OCI-LY7 (cell line): Measurements from ENCODE around the gene ZMYND8. TPM values are rescaled to one million over a fixed set of nuclear protein-coding genes. Genes with fewer than 3 reads are reported as not detected.

Experiments
- BruUV-seq: library from RNA; stranded (reverse); fragments of 400-500 nt; replicated peaks from 2 replicates; lab custom pipeline; 2021; lab: Mats Ljungman, UMichigan
- CTCF ChIA-PET: fragments of 300-600 bp; sonication (Branson Sonifier 250); formaldehyde crosslinking; loops from one replicate; lab custom pipeline; 2022; ENCODE audit warnings: antibody characterized with exemption; ENCODE audit not compliant: unreplicated experiment; lab: Charles Lee
- POLR2A ChIA-PET: fragments of 300-600 bp; sonication (Branson Sonifier 250); formaldehyde crosslinking; loops from one replicate; lab custom pipeline; 2022; ENCODE audit warnings: antibody characterized with exemption; lab: Charles Lee
- DNase-seq: peaks from one replicate; pipeline ENCODE4 v3.0.0-alpha.2; 2015; ENCODE audit warnings: low spot score
- H2AFZ ChIP-seq: fragments of 200-600 bp; sonication (generic), shearing (Covaris generic); 2 replicates; pipeline ENCODE4 v1.6.1; 2014; ENCODE audit warnings: mild to moderate bottlenecking, antibody characterized with exemption, low read length, moderate library complexity
- H3K27ac ChIP-seq: fragments of 200-600 bp; sonication (generic); 2 replicates; pipeline ENCODE4 v1.5.1; 2014; ENCODE audit warnings: mixed run types, low read depth, mild to moderate bottlenecking, moderate library complexity, low read length, inconsistent platforms; ENCODE audit not compliant: poor library complexity, severe bottlenecking
- H3K36me3 ChIP-seq: fragments of 200-600 bp; sonication (generic); 2 replicates; pipeline ENCODE4 v1.6.1; 2014; ENCODE audit warnings: mild to moderate bottlenecking, antibody characterized with exemption, low read length, moderate library complexity, mixed read lengths; ENCODE audit not compliant: insufficient read depth
- H3K4me1 ChIP-seq: fragments of 200-600 bp; sonication (generic); 2 replicates; pipeline ENCODE4 v1.5.1; 2014; ENCODE audit warnings: mild to moderate bottlenecking, low read length; ENCODE audit not compliant: insufficient read depth, poor library complexity, severe bottlenecking
- H3K4me2 ChIP-seq: fragments of 200-600 bp; sonication (generic); 2 replicates; pipeline ENCODE4 v1.6.1; 2014; ENCODE audit warnings: mild to moderate bottlenecking, low read length
- H3K4me3 ChIP-seq: fragments of 200-600 bp; sonication (generic); 2 replicates; pipeline ENCODE4 v1.5.1; 2014; ENCODE audit warnings: mild to moderate bottlenecking, low read depth, low read length; ENCODE audit not compliant: poor library complexity, severe bottlenecking
- H3K79me2 ChIP-seq: fragments of 200-600 bp; sonication (generic); 2 replicates; pipeline ENCODE4 v1.6.1; 2016; ENCODE audit warnings: low read depth, mild to moderate bottlenecking, low read length, moderate library complexity, mixed read lengths; ENCODE audit not compliant: insufficient read depth
- H3K9me2 ChIP-seq: fragments of 200-600 bp; sonication (generic); 2 replicates; pipeline ENCODE4 v1.6.1; 2016; ENCODE audit warnings: mild to moderate bottlenecking, low read length, mixed read lengths; ENCODE audit not compliant: insufficient read depth
- H3K9me3 ChIP-seq: fragments of 200-600 bp; sonication (generic); 2 replicates; pipeline ENCODE4 v1.6.1; 2014; ENCODE audit warnings: mild to moderate bottlenecking, mixed run types, low read length, mixed read lengths
- H4K20me1 ChIP-seq: fragments of 200-600 bp; sonication (generic); 2 replicates; pipeline ENCODE4 v1.6.1; 2014; ENCODE audit warnings: mild to moderate bottlenecking, antibody characterized with exemption, low read length, moderate library complexity, mixed read lengths; ENCODE audit not compliant: insufficient read depth
- CTCF ChIP-seq: fragments of 200-600 bp; sonication (generic); conservative IDR thresholded peaks from 2 replicates; pipeline ENCODE4 v1.5.1; 2014; ENCODE audit warnings: mild to moderate bottlenecking, antibody characterized with exemption, low read length, moderate library complexity, mixed read lengths
- EZH2phosphoT487 ChIP-seq: fragments of 200-600 bp; sonication (generic); IDR thresholded peaks from 2 replicates; pipeline ENCODE4 v1.6.1; 2018; ENCODE audit warnings: low read depth, borderline replicate concordance, mild to moderate bottlenecking, mixed run types, antibody characterized with exemption, low read length, moderate library complexity, mixed read lengths
- intact Hi-C: fragments of 100-400 bp; cut with micrococcal nuclease; formaldehyde crosslinking; loops from one replicate; pipeline ENCODE4 v1.10.0; 2022; ENCODE audit not compliant: unreplicated experiment
- total RNA-seq, 2 experiments: library from RNA; depleted of rRNA in 1 of 2; stranded (reverse); fragments of >200 nt in 1 of 2; shearing (Covaris generic) in 1 of 2; gene quantifications; 2 replicates each; pipeline ENCODE4 v1.2.3, GENCODE V29; 2014 to 2022

The ZMYND8 gene
- total RNA-seq, 2 experiments from 2014 or later, result 30.4 to 69.1 TPM

GRCh38 chr20:47373206-47373733 lies 16.8 kb upstream of the ZMYND8 start:
- Histone ChIP-seq H3K4me1 (no peaks in the 10 kb centered on the region), H2AFZ (no peak overlapping the region), H3K4me2 (no peak overlapping the region), H3K9me2 (no peaks in the 10 kb centered on the region), H3K36me3 (no peaks in the 10 kb centered on the region), H3K9me3 (no peaks in the 10 kb centered on the region), H4K20me1 (no peaks in the 10 kb centered on the region), H3K79me2 (no peaks in the 10 kb centered on the region), H3K4me3 (no peak overlapping the region), H3K27ac (no peak overlapping the region)
- no peak for DNase-seq
- intact Hi-C loops, result no loop called here
- CTCF ChIA-PET, result no interaction called here
- TF ChIP-seq CTCF (no peak), EZH2phosphoT487 (no peak)
- BruUV-seq, result no TSS peak
- POLR2A ChIA-PET, result interaction anchor here (1.0 kb wide), 1 partner anchor 21 kb away, joined by 3 read pairs; no protein-coding TSS in a partner anchor

DNA sequence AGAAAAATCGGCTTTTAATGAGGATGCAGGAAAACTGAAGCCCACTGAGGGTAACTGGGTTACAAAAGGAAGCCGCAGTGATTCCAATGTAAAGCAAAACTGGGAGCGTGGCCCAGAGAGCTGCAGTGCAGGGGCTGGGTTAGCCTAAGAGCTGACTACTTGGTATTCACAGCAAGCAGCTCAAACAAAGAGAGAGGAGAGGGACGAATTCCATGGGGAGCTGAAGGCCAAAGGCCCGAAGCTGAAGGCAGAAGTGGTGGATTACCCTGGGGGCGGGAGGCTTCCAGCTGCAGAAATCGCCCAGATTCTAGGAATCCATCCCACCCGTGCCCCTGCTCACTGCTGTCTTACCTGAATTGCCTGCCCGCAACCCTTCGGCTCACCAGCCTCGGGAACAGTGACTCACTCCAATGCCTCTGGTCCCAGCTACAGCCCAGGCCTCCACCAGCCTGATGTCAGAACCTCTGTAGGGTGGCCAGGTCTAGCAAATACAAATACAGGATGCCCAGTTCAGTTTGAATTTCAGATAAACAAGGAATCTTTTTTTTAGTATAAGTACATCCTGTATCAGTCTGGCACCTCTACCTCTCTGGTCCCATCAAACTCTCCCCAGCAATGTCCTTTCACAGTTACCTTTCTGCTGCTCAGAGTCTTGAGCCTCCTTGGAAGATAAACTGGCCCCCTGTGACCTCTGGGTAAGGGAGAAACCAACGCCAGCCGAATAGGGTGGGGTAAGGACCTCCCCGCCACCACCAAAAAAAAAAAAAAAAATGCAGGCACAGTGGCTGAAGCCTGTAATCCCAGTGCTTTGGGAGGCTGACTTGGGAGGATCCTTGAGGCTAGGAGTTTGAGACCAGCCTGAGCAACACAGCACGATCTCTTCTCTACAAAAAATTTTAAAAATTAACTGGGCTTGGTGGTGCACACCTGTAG lies 14.6 kb upstream of the ZMYND8 start:
- Histone ChIP-seq H2AFZ (no peak overlapping the region), H3K36me3 (no peaks in the 10 kb centered on the region), H3K9me3 (no peaks in the 10 kb centered on the region), H3K9me2 (no peaks in the 10 kb centered on the region), H3K4me3 (no peak overlapping the region), H3K4me2 (no peak overlapping the region), H3K27ac (no peak overlapping the region), H4K20me1 (no peaks in the 10 kb centered on the region), H3K4me1 (no peaks in the 10 kb centered on the region), H3K79me2 (no peaks in the 10 kb centered on the region)
- intact Hi-C loops, result no loop called here
- ChIA-PET CTCF (no interaction called here), POLR2A (interaction anchor here (0.5 kb wide), 1 partner anchor 31 kb away, joined by 4 read pairs; no protein-coding TSS in a partner anchor)
- no TSS peak for BruUV-seq
- TF ChIP-seq CTCF, result no peak
- no peak for TF ChIP-seq EZH2phosphoT487
- no peak for DNase-seq
